Hematopoietic multipotent progenitor cell (in vitro differentiated cells): ENCODE results near the gene CLTCL1. TPM values are rescaled to one million over a fixed set of nuclear protein-coding genes. Genes with fewer than 3 reads are reported as not detected.
A peak's percentile ranks its signal among the peaks of the same experiment; 100 is the strongest.
"Not testable (repeated sequence)": the region's sequence is repeated elsewhere in the genome, so short reads cannot be mapped to it uniquely, and the experiment has no call there.

Experiments used
- DNase-seq, 3 donors: peaks; one replicate each; pipeline ENCODE4 v3.0.0-alpha.2; 2011 to 2015; ENCODE audit warnings: low read depth in 2 of 3, low spot score in 2 of 3
- total RNA-seq: library from RNA; depleted of rRNA; stranded (reverse); fragments of >200 nt; gene quantifications from one replicate; pipeline ENCODE4 v1.2.3, GENCODE V29; 2012

Gene CLTCL1
- total RNA-seq, 1 donor = 1.6 TPM

GRCh38 chr22:19291218-19291579 is 320 bp downstream of the CLTCL1 start:
- DNase-seq = peak in 2 of 3 donors; percentile 32 to 36

GRCh38 chr22:19290400-19291217 is 910 bp downstream of the CLTCL1 start:
- peak in 1 of 3 donors; percentile 4 for DNase-seq

- DNase-seq = peak in 2 of 3 donors; percentile 22
Observed at GRCh38 chr22:19289475-19290161, 1.9 kb downstream of the CLTCL1 start.

GRCh38 chr22:19287889-19288288 is 3.6 kb downstream of the CLTCL1 start:
- no peak for DNase-seq

GRCh38 chr22:19287076-19287707 is 4.3 kb downstream of the CLTCL1 start:
- DNase-seq = no peak

- no peak for DNase-seq
Observed at GRCh38 chr22:19285831-19286230, 5.7 kb downstream of the CLTCL1 start.

GRCh38 chr22:19279143-19279542 is 12.4 kb downstream of the CLTCL1 start:
- DNase-seq = not testable (repeated sequence)

GRCh38 chr22:19277785-19278184 is 13.7 kb downstream of the CLTCL1 start:
- DNase-seq = no peak

- no peak for DNase-seq
Observed at GRCh38 chr22:19275919-19276600, 15.5 kb downstream of the CLTCL1 start.

- DNase-seq = no peak
Observed at GRCh38 chr22:19275513-19275912, 16.0 kb downstream of the CLTCL1 start.

- no peak for DNase-seq
Observed at GRCh38 chr22:19275104-19275503, 16.4 kb downstream of the CLTCL1 start.

- DNase-seq = no peak
Observed at GRCh38 chr22:19271856-19272535, 19.5 kb downstream of the CLTCL1 start.

GRCh38 chr22:19271273-19271855 is 20.2 kb downstream of the CLTCL1 start:
- no peak for DNase-seq

GRCh38 chr22:19270873-19271272 is 20.6 kb downstream of the CLTCL1 start:
- no peak for DNase-seq

GRCh38 chr22:19266547-19267086 is 24.9 kb downstream of the CLTCL1 start:
- no peak for DNase-seq

GRCh38 chr22:19265779-19266178 is 25.7 kb downstream of the CLTCL1 start:
- DNase-seq = no peak

GRCh38 chr22:19260804-19261203 is 30.7 kb downstream of the CLTCL1 start:
- DNase-seq = no peak

GRCh38 chr22:19260194-19260593 is 31.3 kb downstream of the CLTCL1 start:
- no peak for DNase-seq

GRCh38 chr22:19258968-19259288 is 32.6 kb downstream of the CLTCL1 start:
- DNase-seq = not testable (repeated sequence)

GRCh38 chr22:19258371-19258770 is 33.1 kb downstream of the CLTCL1 start:
- DNase-seq = no peak
